ENCODE measurements around the gene ZSWIM3.

- no peak for TF ChIP-seq CTCF (IDR thresholded peaks at IDR 0.05)
- TF ChIP-seq POLR2A (IDR thresholded peaks at IDR 0.05), result no peak
- no peak for TF ChIP-seq POLR2AphosphoS5 (IDR thresholded peaks at IDR 0.05)
- TF ChIP-seq EP300 (IDR thresholded peaks at IDR 0.05; ENCODE audit: low read depth), result no peak
Observed at GRCh38 chr20:45913116-45913515, 55.7 kb downstream of the ZSWIM3 start.
